GM13976 (cell line): Measurements from ENCODE around the gene RNF186.

Experiments used
- DNase-seq: peaks from one replicate; pipeline ENCODE4 v3.0.0; 2012; ENCODE audit warnings: low spot score
- in situ Hi-C: fragments of 300-500 bp; cut with MboI; formaldehyde crosslinking; loops from one replicate; pipeline ENCODE4 v1.12.0; 2022; ENCODE audit warnings: low sequenced_read_pairs, mixed read lengths, inconsistent platforms; ENCODE audit not compliant: unreplicated experiment
- TF ChIP-seq, protein P1 (sequence below): IDR thresholded peaks from 2 replicates; pipeline ENCODE4 v1.5.1; 2012; ENCODE audit warnings: borderline replicate concordance, mild to moderate bottlenecking; ENCODE audit not compliant: insufficient read depth; ENCODE audit errors: extremely low read depth, missing control alignments, control extremely low read depth

Gene RNF186

DNA sequence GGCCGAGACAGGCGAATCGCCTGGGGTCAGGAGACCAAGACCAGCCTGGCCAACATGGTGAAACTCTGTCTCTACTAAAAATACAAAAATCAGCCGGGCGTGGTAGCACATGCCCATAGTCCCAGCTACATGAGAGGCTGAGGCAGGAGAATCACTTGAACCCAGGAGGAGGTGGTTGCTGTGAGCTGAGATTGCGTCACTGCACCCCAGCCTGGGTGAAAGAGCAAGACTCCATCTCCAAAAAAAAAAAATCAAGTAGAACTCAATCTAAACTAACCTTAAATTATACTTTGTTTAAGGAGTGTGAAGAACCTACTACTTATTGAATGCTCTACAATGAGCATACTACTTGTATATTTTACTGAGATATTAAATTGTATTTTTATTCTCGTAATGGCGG is 30.5 kb upstream of the RNF186 start:
- DNase-seq, result no peak
- TF ChIP-seq, protein P1, sequence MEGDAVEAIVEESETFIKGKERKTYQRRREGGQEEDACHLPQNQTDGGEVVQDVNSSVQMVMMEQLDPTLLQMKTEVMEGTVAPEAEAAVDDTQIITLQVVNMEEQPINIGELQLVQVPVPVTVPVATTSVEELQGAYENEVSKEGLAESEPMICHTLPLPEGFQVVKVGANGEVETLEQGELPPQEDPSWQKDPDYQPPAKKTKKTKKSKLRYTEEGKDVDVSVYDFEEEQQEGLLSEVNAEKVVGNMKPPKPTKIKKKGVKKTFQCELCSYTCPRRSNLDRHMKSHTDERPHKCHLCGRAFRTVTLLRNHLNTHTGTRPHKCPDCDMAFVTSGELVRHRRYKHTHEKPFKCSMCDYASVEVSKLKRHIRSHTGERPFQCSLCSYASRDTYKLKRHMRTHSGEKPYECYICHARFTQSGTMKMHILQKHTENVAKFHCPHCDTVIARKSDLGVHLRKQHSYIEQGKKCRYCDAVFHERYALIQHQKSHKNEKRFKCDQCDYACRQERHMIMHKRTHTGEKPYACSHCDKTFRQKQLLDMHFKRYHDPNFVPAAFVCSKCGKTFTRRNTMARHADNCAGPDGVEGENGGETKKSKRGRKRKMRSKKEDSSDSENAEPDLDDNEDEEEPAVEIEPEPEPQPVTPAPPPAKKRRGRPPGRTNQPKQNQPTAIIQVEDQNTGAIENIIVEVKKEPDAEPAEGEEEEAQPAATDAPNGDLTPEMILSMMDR, result no peak
- in situ Hi-C loops, result no loop called here

DNA sequence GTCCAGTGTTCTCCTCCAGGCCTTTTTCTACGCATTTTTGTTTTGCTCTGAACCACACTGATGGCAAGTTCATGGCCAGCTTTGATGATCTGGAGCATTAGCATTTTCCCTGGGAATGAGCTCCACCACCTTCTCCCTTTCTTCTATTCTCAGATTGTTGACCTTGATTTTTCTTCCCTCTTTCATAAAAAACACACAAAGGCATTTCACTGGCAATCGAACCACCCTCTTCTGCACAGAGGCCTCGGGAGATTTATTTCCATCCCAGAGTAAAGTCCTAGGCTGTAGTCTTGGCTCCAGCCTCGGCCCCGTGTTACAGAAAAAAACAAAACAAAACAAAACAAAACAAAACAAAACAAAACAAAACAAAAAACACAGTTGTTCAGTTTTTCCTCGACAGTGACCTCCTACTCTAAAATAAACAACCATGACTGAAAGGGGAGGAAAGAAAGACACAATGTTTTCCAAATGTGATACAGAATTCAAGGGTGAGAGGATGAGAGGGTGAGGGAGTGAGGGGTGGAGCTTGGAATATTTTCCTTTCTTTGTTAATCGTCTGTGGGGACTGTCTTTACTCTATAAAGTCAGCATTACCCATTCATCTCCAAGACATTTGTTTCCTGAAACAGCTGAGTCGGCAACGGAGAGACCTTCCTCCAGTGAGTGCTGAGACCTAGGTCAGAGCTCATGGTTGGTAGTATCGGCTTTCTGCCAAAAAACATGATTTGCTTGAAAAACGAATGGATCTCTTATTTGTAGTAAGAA is 29.8 kb upstream of the RNF186 start:
- TF ChIP-seq, protein P1, result no peak
- in situ Hi-C loops, result no loop called here
- no peak for DNase-seq

DNA sequence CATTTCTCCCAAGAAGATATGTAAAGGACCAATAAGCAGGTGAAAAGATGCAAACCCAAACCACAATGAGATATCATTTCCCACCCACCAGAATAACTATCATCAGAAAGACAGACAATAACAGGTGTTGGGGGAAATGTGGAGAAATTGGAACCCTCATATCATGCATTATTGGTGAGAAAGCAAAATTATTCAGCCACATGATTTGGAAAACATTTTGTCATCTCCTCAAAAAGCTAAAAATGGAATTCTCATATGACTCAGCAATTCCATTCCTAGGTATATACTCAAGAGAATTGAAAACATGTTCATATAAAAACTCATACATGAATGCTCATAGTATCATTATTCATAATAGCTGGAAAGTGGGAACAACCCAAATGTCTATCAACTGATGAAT is 25.1 kb upstream of the RNF186 start:
- TF ChIP-seq, protein P1, result no peak
- in situ Hi-C loops, result no loop called here
- DNase-seq, result no peak

DNA sequence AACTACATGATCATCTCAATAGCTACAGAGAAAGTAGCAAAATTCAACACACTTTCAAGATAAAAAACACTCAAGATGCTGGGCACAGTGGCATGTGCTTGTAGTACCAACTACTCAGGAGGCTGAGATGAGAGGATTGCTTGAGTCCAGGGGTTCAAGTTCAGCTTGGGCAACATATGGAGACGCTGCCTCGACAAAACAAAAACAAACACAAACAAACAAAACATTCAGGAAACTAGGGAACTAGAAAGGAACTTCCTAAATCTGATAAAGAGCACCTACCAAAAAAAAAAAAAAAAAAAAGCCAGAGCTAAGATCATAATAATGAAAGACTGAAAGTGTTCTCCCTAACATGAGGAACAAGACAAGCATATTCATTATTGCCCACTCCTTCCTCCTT is 22.8 kb upstream of the RNF186 start:
- in situ Hi-C loops, result no loop called here
- DNase-seq, result no peak
- TF ChIP-seq, protein P1, result no peak

DNA sequence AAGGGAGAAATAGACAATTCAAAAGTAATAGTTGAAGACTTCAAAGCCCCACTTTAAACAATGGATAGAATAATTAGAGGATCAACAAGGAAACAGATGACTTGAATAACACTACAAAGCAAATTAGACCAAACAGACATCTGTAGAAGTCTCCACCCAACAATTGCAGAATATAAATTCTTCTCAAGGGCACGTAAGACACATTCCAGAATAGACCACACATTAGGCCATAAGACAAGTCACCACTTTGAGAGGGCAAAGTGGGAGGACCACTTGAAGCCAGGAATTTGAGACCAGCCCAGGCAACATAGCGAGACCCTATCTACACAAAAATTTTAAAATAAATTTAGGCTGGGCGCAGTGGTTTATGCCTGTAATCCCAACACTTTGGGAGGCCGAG is 20.5 kb upstream of the RNF186 start:
- DNase-seq, result no peak
- in situ Hi-C loops, result no loop called here
- TF ChIP-seq, protein P1, result no peak

DNA sequence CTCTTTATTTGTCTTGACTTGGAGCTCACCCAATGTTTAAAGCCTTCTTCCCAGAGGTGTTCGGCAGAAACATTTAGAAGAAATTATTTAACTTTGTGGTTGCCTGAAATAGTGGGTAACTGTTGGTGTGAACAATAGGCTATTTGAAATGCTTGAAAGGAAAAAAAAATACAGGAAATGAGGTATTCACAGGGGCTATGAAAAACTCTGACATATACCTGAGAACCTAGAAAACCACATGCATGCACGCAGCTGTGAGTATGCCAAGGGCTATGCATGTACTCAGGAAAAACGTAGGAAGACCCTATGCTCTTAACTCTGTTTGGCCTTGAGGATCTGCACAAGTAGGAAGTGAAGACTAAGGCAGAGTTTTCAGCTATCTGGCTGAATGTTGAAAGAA is 16.4 kb upstream of the RNF186 start:
- TF ChIP-seq, protein P1, result no peak
- in situ Hi-C loops, result no loop called here

More for the DNA sequence above, 16.4 kb upstream of the RNF186 start:
- no peak for DNase-seq
